Measurements from ENCODE around the gene ZYG11B.
"Not testable (repeated sequence)": the region's sequence is repeated elsewhere in the genome, so short reads cannot be mapped to it uniquely, and the experiment has no call there.

Gene ZYG11B

GRCh38 chr1:52825868-52826267 is 99.6 kb downstream of the ZYG11B start:
- H3K9me3 ChIP-seq (replicated peaks; ENCODE audit: low read length) = no peaks in the 10 kb centered on the region
- H3K4me3 ChIP-seq (ENCODE audit: low read length) = no peak overlapping the region
- H3K27me3 ChIP-seq (ENCODE audit: control insufficient read depth, insufficient read depth, low read length) = no peaks in the 10 kb centered on the region
- H3K4me1 ChIP-seq (ENCODE audit: control insufficient read depth, insufficient read depth, low read length) = no peaks in the 10 kb centered on the region
- H3K4me2 ChIP-seq (ENCODE audit: low read length) = no peak overlapping the region
- H3K36me3 ChIP-seq (ENCODE audit: insufficient read depth, low read length) = peaks cover 15% of the 10 kb centered on the region
- H3K9ac ChIP-seq (ENCODE audit: low read depth, low read length) = no peak overlapping the region

GRCh38 chr1:52834798-52835197 is 108.5 kb downstream of the ZYG11B start:
- Histone ChIP-seq H3K36me3 (ENCODE audit: insufficient read depth, low read length) (no peaks in the 10 kb centered on the region), H3K27me3 (ENCODE audit: control insufficient read depth, insufficient read depth, low read length) (peaks cover 3% of the 10 kb centered on the region), H3K4me2 (ENCODE audit: low read length) (no peak overlapping the region), H3K9me3 (replicated peaks; ENCODE audit: low read length) (no peaks in the 10 kb centered on the region), H3K4me3 (ENCODE audit: low read length) (no peak overlapping the region), H3K9ac (ENCODE audit: low read depth, low read length) (no peak overlapping the region), H3K4me1 (ENCODE audit: control insufficient read depth, insufficient read depth, low read length) (peaks cover 7% of the 10 kb centered on the region)

GRCh38 chr1:52836035-52836434 is 109.8 kb downstream of the ZYG11B start:
- no peak overlapping the region for H3K4me3 ChIP-seq (ENCODE audit: low read length)
- peaks cover 3% of the 10 kb centered on the region for H3K27me3 ChIP-seq (ENCODE audit: control insufficient read depth, insufficient read depth, low read length)
- H3K4me2 ChIP-seq (ENCODE audit: low read length) = no peak overlapping the region
- no peaks in the 10 kb centered on the region for H3K36me3 ChIP-seq (ENCODE audit: insufficient read depth, low read length)
- no peak overlapping the region for H3K9ac ChIP-seq (ENCODE audit: low read depth, low read length)
- no peaks in the 10 kb centered on the region for H3K9me3 ChIP-seq (replicated peaks; ENCODE audit: low read length)
- H3K4me1 ChIP-seq (ENCODE audit: control insufficient read depth, insufficient read depth, low read length) = peaks cover 7% of the 10 kb centered on the region

- H3K9ac ChIP-seq (ENCODE audit: low read depth, low read length); H3K4me1 ChIP-seq (ENCODE audit: control insufficient read depth, insufficient read depth, low read length); H3K4me3 ChIP-seq (ENCODE audit: low read length); H3K4me2 ChIP-seq (ENCODE audit: low read length); H3K36me3 ChIP-seq (ENCODE audit: insufficient read depth, low read length); H3K9me3 ChIP-seq (replicated peaks; ENCODE audit: low read length): not testable (repeated sequence)
- peaks cover 17% of the 10 kb centered on the region for H3K27me3 ChIP-seq (ENCODE audit: control insufficient read depth, insufficient read depth, low read length)
Measured at GRCh38 chr1:52839175-52839574, 112.9 kb downstream of the ZYG11B start.

- no peaks in the 10 kb centered on the region for H3K9me3 ChIP-seq (replicated peaks; ENCODE audit: low read length)
- peak within 1 kb of the TSS; percentile 81 for H3K4me2 ChIP-seq (ENCODE audit: low read length)
- no peaks in the 10 kb centered on the region for H3K36me3 ChIP-seq (ENCODE audit: insufficient read depth, low read length)
- H3K27me3 ChIP-seq (ENCODE audit: control insufficient read depth, insufficient read depth, low read length) = peaks cover 19% of the 10 kb centered on the region
- H3K4me1 ChIP-seq (ENCODE audit: control insufficient read depth, insufficient read depth, low read length) = peaks cover 8% of the 10 kb centered on the region
- H3K9ac ChIP-seq (ENCODE audit: low read depth, low read length) = peak within 1 kb of the TSS; percentile 31
- H3K4me3 ChIP-seq (ENCODE audit: low read length) = peak within 1 kb of the TSS; percentile 69
Measured at GRCh38 chr1:52842643-52843310, 116.5 kb downstream of the ZYG11B start, which contains the start of gene ZYG11A. Gene ZYG11A (plus strand): TSS chr1:52842760. CDS start chr1:52842884, 124 bp downstream.

- not testable (repeated sequence) for H3K4me2 ChIP-seq (ENCODE audit: low read length); H3K9ac ChIP-seq (ENCODE audit: low read depth, low read length); H3K9me3 ChIP-seq (replicated peaks; ENCODE audit: low read length); H3K4me1 ChIP-seq (ENCODE audit: control insufficient read depth, insufficient read depth, low read length); H3K4me3 ChIP-seq (ENCODE audit: low read length); H3K36me3 ChIP-seq (ENCODE audit: insufficient read depth, low read length)
- H3K27me3 ChIP-seq (ENCODE audit: control insufficient read depth, insufficient read depth, low read length) = peaks cover 19% of the 10 kb centered on the region
Measured at GRCh38 chr1:52845119-52845518, 118.9 kb downstream of the ZYG11B start.

GRCh38 chr1:52848423-52848822 is 122.2 kb downstream of the ZYG11B start:
- no peaks in the 10 kb centered on the region for H3K36me3 ChIP-seq (ENCODE audit: insufficient read depth, low read length)
- no peak overlapping the region for H3K4me2 ChIP-seq (ENCODE audit: low read length)
- H3K9ac ChIP-seq (ENCODE audit: low read depth, low read length) = no peak overlapping the region
- no peaks in the 10 kb centered on the region for H3K9me3 ChIP-seq (replicated peaks; ENCODE audit: low read length)
- no peak overlapping the region for H3K4me3 ChIP-seq (ENCODE audit: low read length)
- H3K4me1 ChIP-seq (ENCODE audit: control insufficient read depth, insufficient read depth, low read length) = no peaks in the 10 kb centered on the region
- peaks cover 11% of the 10 kb centered on the region for H3K27me3 ChIP-seq (ENCODE audit: control insufficient read depth, insufficient read depth, low read length)

GRCh38 chr1:52850951-52851350 is 124.7 kb downstream of the ZYG11B start:
- Histone ChIP-seq H3K4me3 (ENCODE audit: low read length) (no peak overlapping the region), H3K9me3 (replicated peaks; ENCODE audit: low read length) (no peaks in the 10 kb centered on the region), H3K27me3 (ENCODE audit: control insufficient read depth, insufficient read depth, low read length) (no peaks in the 10 kb centered on the region), H3K36me3 (ENCODE audit: insufficient read depth, low read length) (no peaks in the 10 kb centered on the region), H3K4me1 (ENCODE audit: control insufficient read depth, insufficient read depth, low read length) (no peaks in the 10 kb centered on the region), H3K4me2 (ENCODE audit: low read length) (no peak overlapping the region), H3K9ac (ENCODE audit: low read depth, low read length) (no peak overlapping the region)

- Histone ChIP-seq H3K4me3 (ENCODE audit: low read length) (no peak overlapping the region), H3K9ac (ENCODE audit: low read depth, low read length) (no peak overlapping the region), H3K27me3 (ENCODE audit: control insufficient read depth, insufficient read depth, low read length) (no peaks in the 10 kb centered on the region), H3K4me1 (ENCODE audit: control insufficient read depth, insufficient read depth, low read length) (no peaks in the 10 kb centered on the region), H3K9me3 (replicated peaks; ENCODE audit: low read length) (no peaks in the 10 kb centered on the region), H3K4me2 (ENCODE audit: low read length) (no peak overlapping the region), H3K36me3 (ENCODE audit: insufficient read depth, low read length) (no peaks in the 10 kb centered on the region)
Measured at GRCh38 chr1:52852854-52853253, 126.6 kb downstream of the ZYG11B start.

GRCh38 chr1:52855584-52855983 is 129.3 kb downstream of the ZYG11B start:
- H3K4me1 ChIP-seq (ENCODE audit: control insufficient read depth, insufficient read depth, low read length) = no peaks in the 10 kb centered on the region
- H3K4me3 ChIP-seq (ENCODE audit: low read length) = no peak overlapping the region
- no peaks in the 10 kb centered on the region for H3K36me3 ChIP-seq (ENCODE audit: insufficient read depth, low read length)
- no peak overlapping the region for H3K4me2 ChIP-seq (ENCODE audit: low read length)
- no peaks in the 10 kb centered on the region for H3K9me3 ChIP-seq (replicated peaks; ENCODE audit: low read length)
- H3K9ac ChIP-seq (ENCODE audit: low read depth, low read length) = no peak overlapping the region
- no peaks in the 10 kb centered on the region for H3K27me3 ChIP-seq (ENCODE audit: control insufficient read depth, insufficient read depth, low read length)

GRCh38 chr1:52856026-52856425 is 129.8 kb downstream of the ZYG11B start:
- no peaks in the 10 kb centered on the region for H3K4me1 ChIP-seq (ENCODE audit: control insufficient read depth, insufficient read depth, low read length)
- no peaks in the 10 kb centered on the region for H3K36me3 ChIP-seq (ENCODE audit: insufficient read depth, low read length)
- H3K4me3 ChIP-seq (ENCODE audit: low read length) = no peak overlapping the region
- no peak overlapping the region for H3K4me2 ChIP-seq (ENCODE audit: low read length)
- H3K27me3 ChIP-seq (ENCODE audit: control insufficient read depth, insufficient read depth, low read length) = no peaks in the 10 kb centered on the region
- no peaks in the 10 kb centered on the region for H3K9me3 ChIP-seq (replicated peaks; ENCODE audit: low read length)
- no peak overlapping the region for H3K9ac ChIP-seq (ENCODE audit: low read depth, low read length)

GRCh38 chr1:52857443-52857842 is 131.2 kb downstream of the ZYG11B start:
- Histone ChIP-seq H3K27me3 (ENCODE audit: control insufficient read depth, insufficient read depth, low read length) (no peaks in the 10 kb centered on the region), H3K4me3 (ENCODE audit: low read length) (no peak overlapping the region), H3K4me1 (ENCODE audit: control insufficient read depth, insufficient read depth, low read length) (no peaks in the 10 kb centered on the region), H3K9me3 (replicated peaks; ENCODE audit: low read length) (no peaks in the 10 kb centered on the region), H3K9ac (ENCODE audit: low read depth, low read length) (no peak overlapping the region), H3K36me3 (ENCODE audit: insufficient read depth, low read length) (no peaks in the 10 kb centered on the region), H3K4me2 (ENCODE audit: low read length) (no peak overlapping the region)
